ENCODE data around the gene ICAM1. TPM values are rescaled to one million over a fixed set of nuclear protein-coding genes. Genes with fewer than 3 reads are reported as not detected.

ICAM1 gene
- total RNA-seq, 1 donor from 2014 or later, result 74.8 TPM

DNA sequence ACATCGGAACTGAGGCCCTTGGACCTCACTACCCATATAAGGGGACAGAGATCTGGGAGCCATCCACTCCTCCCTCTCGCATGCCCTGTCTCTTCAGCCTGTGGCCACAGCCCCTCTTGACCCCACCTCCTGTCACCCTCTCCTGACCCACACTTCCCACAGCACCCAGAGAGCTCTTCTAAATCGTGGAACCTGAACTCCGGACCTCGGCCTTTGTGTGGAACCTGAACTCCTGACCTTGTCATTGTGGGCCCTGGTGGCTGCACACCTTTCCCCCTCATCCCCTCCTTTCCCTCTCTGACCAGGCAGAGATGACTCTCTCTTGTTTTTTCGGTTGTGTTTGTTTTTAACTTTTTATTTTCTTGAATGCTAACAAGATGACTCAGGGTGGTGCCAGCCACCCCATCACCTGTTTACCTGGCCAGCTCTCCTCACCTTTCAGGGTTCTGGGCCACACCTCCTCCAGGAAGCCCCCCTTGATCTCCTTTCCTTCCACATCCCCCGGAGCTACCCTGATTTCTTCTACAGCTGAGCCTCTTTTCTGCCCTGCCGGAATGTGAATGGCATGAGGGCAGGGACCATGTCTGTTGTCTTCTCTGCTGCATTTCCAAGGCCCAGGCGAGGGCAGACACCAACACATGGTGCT, 13.8 kb upstream of the ICAM1 start:
- H3K4me3 ChIP-seq, result no peak overlapping the region
- peaks cover 6 to 7% of the 10 kb centered on the region in 2 donors for H3K4me1 ChIP-seq
- no peaks in the 10 kb centered on the region for H3K27me3 ChIP-seq
- TF ChIP-seq, protein P1, sequence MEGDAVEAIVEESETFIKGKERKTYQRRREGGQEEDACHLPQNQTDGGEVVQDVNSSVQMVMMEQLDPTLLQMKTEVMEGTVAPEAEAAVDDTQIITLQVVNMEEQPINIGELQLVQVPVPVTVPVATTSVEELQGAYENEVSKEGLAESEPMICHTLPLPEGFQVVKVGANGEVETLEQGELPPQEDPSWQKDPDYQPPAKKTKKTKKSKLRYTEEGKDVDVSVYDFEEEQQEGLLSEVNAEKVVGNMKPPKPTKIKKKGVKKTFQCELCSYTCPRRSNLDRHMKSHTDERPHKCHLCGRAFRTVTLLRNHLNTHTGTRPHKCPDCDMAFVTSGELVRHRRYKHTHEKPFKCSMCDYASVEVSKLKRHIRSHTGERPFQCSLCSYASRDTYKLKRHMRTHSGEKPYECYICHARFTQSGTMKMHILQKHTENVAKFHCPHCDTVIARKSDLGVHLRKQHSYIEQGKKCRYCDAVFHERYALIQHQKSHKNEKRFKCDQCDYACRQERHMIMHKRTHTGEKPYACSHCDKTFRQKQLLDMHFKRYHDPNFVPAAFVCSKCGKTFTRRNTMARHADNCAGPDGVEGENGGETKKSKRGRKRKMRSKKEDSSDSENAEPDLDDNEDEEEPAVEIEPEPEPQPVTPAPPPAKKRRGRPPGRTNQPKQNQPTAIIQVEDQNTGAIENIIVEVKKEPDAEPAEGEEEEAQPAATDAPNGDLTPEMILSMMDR (IDR thresholded peaks at IDR 0.05), result no peak
- peaks cover 31 to 50% of the 10 kb centered on the region in 2 donors for H3K36me3 ChIP-seq
- DNase-seq (ENCODE audit: low spot score in 2 of 2), result no peak
- intact Hi-C loops (cut with DNase I), result no loop called here
- H3K9me3 ChIP-seq, result no peaks in the 10 kb centered on the region
- no peak overlapping the region for H3K27ac ChIP-seq

DNA sequence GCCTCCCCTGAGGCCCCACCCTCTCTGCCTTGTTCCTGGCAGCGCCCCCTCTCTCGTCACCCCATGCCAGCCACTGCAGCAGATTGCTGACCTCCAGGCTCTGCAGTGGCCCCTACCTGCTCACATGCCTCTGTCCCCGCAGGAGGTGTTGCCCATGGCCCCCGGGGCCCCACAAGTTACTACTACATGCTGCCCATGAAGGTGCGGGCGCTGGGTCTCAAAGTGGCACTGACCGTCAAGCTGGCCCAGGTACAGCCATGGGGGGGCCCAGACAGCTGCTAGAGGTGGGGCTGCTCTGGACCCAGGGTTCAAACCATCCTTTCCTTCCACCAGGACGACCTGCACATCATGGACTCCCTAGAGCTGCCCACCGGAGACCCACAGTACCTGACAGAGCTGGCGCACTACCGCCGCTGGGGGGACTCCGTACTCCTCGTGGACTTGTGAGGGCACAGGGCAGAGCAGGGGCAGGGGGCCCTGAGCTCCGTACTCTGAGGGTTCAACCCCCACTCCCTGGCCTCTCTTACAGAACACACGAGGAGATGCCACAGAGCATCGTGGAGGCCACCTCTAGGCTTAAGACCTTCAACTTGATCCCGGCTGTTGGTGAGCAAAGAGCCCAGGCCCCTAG, 12.7 kb upstream of the ICAM1 start:
- no peaks in the 10 kb centered on the region for H3K27me3 ChIP-seq
- no peaks in the 10 kb centered on the region for H3K4me1 ChIP-seq
- intact Hi-C loops (cut with DNase I), result no loop called here
- DNase-seq (ENCODE audit: low spot score in 2 of 2), result no peak
- TF ChIP-seq, protein P1 (IDR thresholded peaks at IDR 0.05), result no peak
- no peaks in the 10 kb centered on the region for H3K9me3 ChIP-seq
- no peak overlapping the region for H3K27ac ChIP-seq
- no peak overlapping the region for H3K4me3 ChIP-seq
- peaks cover 31 to 50% of the 10 kb centered on the region in 2 donors for H3K36me3 ChIP-seq

DNA sequence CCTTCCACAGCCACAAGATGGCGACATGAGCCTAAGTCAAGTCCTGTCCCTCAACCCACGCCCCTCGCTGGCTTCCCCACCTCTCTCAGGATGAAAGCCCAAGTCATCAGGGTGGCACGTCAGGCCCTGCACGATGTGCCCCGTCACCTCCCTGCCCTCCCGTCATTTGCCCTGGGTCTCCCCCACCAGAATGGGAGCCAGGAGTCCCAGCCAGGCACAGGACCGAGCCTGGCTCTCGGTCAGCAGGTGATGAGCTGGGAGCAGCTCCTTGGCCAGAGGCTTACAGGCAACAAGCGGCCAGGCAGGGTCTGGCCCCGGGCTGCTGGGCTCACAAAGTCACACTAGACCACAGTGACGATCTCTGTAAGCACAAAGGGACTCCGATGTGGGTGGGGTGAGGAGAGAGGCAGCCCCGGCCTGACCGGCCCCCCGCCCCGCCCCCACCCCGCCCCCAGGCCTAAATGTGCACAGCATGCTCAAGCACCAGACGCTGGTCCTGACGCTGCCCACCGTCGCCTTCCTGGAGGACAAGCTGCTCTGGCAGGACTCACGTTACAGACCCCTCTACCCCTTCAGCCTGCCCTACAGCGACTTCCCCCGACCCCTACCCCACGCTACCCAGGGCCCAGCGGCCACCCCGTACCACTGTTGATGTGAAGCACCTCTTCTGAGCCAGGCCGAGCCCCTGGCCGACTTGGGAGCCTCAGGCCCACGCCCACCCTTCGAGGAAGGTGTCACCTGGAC, 11.6 kb upstream of the ICAM1 start:
- H3K4me3 ChIP-seq, result no peak overlapping the region
- intact Hi-C loops (cut with DNase I), result no loop called here
- peak; percentile 46 to 91 for DNase-seq (ENCODE audit: low spot score in 2 of 2)

DNA sequence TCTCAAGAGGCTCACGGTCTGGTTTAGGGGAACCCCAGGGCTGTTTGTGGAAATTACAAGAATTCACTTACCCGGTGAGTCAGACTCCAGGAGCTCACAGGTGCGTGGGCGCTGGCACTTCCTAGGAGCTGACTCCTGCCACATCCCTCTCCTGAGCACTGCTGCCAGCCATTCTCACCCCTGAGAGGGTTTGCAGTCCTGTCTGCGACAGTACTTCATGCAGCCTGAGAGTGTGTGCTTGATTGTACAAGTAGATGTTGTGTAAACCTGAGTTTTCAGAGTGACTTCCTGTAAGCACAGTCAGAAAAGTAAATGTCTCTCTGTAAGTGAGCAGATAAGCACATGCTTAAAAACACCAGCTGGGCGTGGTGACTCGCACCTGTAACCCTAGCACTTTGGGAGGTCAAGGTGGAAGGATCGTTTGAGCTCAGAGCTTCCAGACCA, 10.8 kb upstream of the ICAM1 start:
- TF ChIP-seq, protein P1 (IDR thresholded peaks at IDR 0.05), result no peak
- Histone ChIP-seq H3K4me1 (no peaks in the 10 kb centered on the region), H3K36me3 (peaks cover 23 to 34% of the 10 kb centered on the region in 2 donors), H3K4me3 (no peak overlapping the region), H3K27me3 (no peaks in the 10 kb centered on the region), H3K9me3 (no peaks in the 10 kb centered on the region), H3K27ac (no peak overlapping the region)
- intact Hi-C loops (cut with DNase I), result no loop called here
- DNase-seq (ENCODE audit: low spot score in 2 of 2), result no peak

More for the DNA sequence above, 11.6 kb upstream of the ICAM1 start:
- H3K36me3 ChIP-seq, result peaks cover 31 to 41% of the 10 kb centered on the region in 2 donors
- TF ChIP-seq, protein P1 (IDR thresholded peaks at IDR 0.05), result peak in 2 of 3 experiments; percentile 55 to 61
- H3K27me3 ChIP-seq, result no peaks in the 10 kb centered on the region
- H3K27ac ChIP-seq, result no peak overlapping the region
- H3K9me3 ChIP-seq, result no peaks in the 10 kb centered on the region
- H3K4me1 ChIP-seq, result no peaks in the 10 kb centered on the region

DNA sequence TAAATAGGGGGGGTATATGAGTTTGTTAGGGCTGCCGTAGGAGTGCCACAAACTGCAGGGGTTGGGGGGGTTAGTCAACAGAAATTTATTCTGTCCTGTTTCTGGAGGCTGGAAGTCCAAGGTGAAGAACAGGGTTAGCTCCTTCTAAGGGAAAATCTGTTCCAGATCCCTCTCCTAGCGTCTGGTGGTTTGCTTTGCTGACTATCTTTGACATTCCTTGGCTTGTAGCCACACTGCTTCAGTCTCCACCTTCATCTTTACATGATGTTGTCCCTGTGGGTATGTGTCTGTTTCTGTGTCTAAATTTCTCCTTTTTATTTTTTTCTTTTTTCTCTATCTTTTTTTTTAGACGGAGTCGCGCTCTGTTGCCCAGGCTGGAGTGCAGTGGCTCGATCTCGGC, 8.1 kb upstream of the ICAM1 start:
- Histone ChIP-seq H3K27me3 (no peaks in the 10 kb centered on the region), H3K36me3 (peaks cover 8 to 9% of the 10 kb centered on the region in 2 donors), H3K4me3 (no peak overlapping the region), H3K9me3 (no peaks in the 10 kb centered on the region), H3K27ac (no peak overlapping the region), H3K4me1 (no peaks in the 10 kb centered on the region)
- DNase-seq (ENCODE audit: low spot score in 2 of 2), result no peak
- TF ChIP-seq, protein P1 (IDR thresholded peaks at IDR 0.05), result no peak
- intact Hi-C loops (cut with DNase I), result no loop called here

Measured in ascending aorta (tissue), 2 donors.